GM12864 (cell line): ENCODE results near the gene CCL7.
"Not testable (repeated sequence)": the region's sequence is repeated elsewhere in the genome, so short reads cannot be mapped to it uniquely, and the experiment has no call there.

Experiments
- DNase-seq: peaks from one replicate; pipeline ENCODE4 v3.0.0-alpha.2; 2011; ENCODE audit warnings: low read depth
- H3K4me3 ChIP-seq: 2 replicates; pipeline ENCODE4 v1.5.1; 2011; ENCODE audit warnings: mild to moderate bottlenecking, low read depth, low read length, control low read depth
- CTCF ChIP-seq: IDR thresholded peaks from 2 replicates; pipeline ENCODE4 v1.5.1; 2011; ENCODE audit warnings: low read depth, mild to moderate bottlenecking, moderate library complexity, low read length, control low read depth, inconsistent platforms; ENCODE audit errors: missing control alignments

CCL7 gene

GRCh38 chr17:34226744-34227034 is 43.3 kb upstream of the CCL7 start:
- DNase-seq = no peak
- TF ChIP-seq CTCF = no peak
- no peak overlapping the region for H3K4me3 ChIP-seq

- not testable (repeated sequence) for DNase-seq, H3K4me3 ChIP-seq
Measured at GRCh38 chr17:34227293-34227692, 42.7 kb upstream of the CCL7 start.

- no peak for DNase-seq
- H3K4me3 ChIP-seq = no peak overlapping the region
- no peak for TF ChIP-seq CTCF
Measured at GRCh38 chr17:34227707-34228106, 42.3 kb upstream of the CCL7 start.

GRCh38 chr17:34228781-34229180 is 41.2 kb upstream of the CCL7 start:
- DNase-seq = no peak
- no peak for TF ChIP-seq CTCF

GRCh38 chr17:34230342-34230741 is 39.7 kb upstream of the CCL7 start:
- no peak for TF ChIP-seq CTCF
- no peak overlapping the region for H3K4me3 ChIP-seq
- DNase-seq = no peak

More at GRCh38 chr17:34228781-34229180, 41.2 kb upstream of the CCL7 start:
- no peak overlapping the region for H3K4me3 ChIP-seq

- TF ChIP-seq CTCF = no peak
- no peak for DNase-seq
Measured at GRCh38 chr17:34234616-34235015, 35.4 kb upstream of the CCL7 start.

GRCh38 chr17:34235389-34236028 is 34.5 kb upstream of the CCL7 start:
- TF ChIP-seq CTCF = no peak
- no peak for DNase-seq
- H3K4me3 ChIP-seq = no peak overlapping the region

More at GRCh38 chr17:34234616-34235015, 35.4 kb upstream of the CCL7 start:
- H3K4me3 ChIP-seq = no peak overlapping the region
